GM18870 (cell line): ENCODE data around the gene IGFBP7.
"Not testable (repeated sequence)": the region's sequence is repeated elsewhere in the genome, so short reads cannot be mapped to it uniquely, and the experiment has no call there.

ENCODE experiments used
- ATAC-seq: cut with Tn5 transposase; IDR thresholded peaks from one replicate; pipeline ENCODE4 v1.9.1; 2021; ENCODE audit warnings: moderate library complexity; ENCODE audit not compliant: unreplicated experiment

Gene IGFBP7

DNA sequence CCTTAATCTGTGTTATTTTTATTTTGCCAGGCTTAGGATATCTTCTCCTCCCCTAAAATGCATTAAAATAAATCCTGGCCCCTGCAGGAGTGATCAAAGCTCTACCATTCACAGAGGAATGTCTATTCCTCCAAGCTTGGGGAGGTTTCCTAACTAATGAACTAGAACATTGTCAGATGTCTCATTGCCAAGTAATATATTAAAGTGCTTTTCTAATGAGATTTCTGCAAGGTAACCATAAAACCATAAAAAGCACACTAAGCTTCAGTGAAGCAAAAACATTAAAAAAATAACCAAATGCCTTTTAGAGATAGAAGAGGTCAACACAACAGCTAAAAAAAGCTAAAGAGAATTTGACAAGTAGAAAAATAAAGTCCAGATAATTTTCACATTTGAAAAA lies 34.8 kb downstream of the IGFBP7 start:
- ATAC-seq = no peak

DNA sequence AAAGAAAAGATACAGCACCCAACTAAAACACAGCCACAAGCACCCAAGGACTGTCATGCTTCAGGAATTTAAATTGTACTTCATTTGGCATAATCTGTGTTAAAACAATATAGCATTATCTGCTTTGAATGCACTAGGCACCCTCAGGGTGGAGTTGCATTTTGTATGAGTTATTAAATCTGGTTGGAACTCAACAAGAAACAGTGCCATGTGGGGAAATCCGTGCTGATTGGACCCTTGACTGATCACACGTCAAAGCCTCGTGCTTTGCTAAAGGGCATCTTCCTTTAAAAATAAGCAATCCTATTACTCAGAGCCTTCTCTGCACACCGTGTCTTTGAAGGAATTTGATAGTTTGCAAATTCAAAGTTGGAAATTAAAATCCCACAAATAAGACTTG lies 35.4 kb downstream of the IGFBP7 start:
- no peak for ATAC-seq

GRCh38 chr4:57073559-57073958 lies 36.6 kb downstream of the IGFBP7 start:
- ATAC-seq = no peak

DNA sequence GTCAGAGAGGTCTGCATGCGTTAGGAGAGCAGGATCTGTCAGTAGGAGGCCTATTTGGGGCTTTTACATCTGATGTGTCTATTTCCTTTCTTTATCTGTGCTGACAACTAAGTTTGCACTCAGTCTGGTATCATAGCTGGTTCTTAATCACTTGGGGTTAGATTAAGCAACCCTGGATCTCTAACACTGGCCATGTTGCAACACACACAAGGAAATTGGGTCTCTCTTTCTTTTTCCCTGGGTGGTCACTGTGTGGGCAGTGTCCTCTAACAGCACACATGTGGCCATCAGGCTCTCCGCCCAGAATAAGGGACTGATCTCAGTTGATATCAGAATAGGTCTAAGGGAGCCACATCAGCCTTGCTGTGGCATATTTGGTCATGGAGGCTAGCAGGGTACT lies 38.9 kb downstream of the IGFBP7 start:
- ATAC-seq = no peak

GRCh38 chr4:57070461-57070860 lies 39.7 kb downstream of the IGFBP7 start:
- no peak for ATAC-seq

- no peak for ATAC-seq
These were observed 41.8 kb downstream of the IGFBP7 start for GRCh38 chr4:57068237-57068981.

DNA sequence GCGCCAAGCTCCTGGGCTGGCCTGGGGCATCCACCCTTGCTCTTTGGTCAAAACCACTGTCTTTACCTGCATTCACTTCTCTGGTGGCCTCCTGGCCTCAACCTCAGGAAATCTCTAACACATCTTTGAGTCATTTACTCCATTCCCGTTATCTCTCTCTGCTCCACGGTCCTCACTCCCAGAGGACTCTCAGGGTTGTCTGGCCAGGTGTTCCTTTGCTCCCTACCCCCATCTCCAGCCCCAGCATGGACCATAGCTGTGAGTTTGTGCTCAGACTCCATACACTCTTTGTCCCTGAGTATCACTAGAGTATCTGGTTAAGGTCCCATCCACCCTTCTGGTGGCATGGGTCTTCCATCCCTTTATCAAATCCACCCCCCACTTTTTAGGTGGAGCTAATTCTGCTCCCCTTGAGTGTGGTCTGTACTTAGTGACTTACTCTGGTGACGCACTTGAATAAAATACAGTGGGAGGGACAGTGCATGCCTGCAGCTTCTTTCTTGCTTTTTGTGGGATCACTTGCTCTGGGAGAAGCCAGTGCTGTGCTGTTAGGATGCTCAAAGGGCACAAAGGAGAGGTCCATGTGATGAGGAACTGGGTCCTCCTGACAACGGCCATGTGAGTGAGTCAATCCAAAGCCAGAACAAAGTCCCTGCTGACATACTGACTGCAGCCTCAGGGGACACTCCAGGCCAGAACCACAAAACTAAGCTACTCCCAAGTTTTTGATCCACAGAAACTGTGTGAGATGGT lies 44.3 kb downstream of the IGFBP7 start:
- ATAC-seq = no peak

- no peak for ATAC-seq
These were observed 45.1 kb downstream of the IGFBP7 start for GRCh38 chr4:57064811-57065711.

DNA sequence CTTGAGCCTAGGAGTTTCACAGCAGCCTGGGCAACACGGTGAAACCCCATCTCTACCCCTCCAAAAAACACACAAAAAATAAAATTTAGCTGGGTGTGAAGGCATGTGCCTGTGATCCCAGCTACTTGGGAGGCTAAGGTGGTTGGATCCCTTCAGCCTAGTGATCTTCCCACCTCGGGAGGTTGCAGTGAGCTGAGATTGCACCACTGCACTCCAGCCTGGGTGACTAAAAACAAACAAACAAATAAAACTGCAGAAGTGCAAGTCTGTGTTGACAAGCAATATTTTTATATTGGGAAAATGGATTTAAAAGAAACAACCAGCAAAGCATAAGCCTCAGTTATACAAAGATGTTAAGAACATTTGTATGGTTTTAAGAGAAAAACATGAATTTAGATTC lies 46.1 kb downstream of the IGFBP7 start:
- no peak for ATAC-seq

DNA sequence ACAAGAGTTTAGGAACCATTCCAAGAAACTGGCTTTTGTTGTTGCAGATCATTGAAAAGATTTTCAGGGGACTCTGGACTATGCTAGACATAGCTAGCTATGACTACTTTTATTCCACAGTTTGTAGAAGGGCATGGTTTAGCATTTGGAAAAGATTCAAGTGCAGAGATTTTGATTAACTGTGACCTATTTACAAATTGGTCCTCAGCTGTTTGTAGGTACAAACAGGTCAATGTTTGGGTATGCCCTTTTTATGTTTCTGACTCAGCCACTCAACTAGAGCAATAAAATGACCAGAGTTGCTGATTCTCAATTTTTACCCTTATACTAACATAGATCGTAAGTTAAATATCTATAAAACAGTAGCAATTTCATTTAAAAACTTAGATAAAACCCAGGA lies 46.7 kb downstream of the IGFBP7 start:
- no peak for ATAC-seq

DNA sequence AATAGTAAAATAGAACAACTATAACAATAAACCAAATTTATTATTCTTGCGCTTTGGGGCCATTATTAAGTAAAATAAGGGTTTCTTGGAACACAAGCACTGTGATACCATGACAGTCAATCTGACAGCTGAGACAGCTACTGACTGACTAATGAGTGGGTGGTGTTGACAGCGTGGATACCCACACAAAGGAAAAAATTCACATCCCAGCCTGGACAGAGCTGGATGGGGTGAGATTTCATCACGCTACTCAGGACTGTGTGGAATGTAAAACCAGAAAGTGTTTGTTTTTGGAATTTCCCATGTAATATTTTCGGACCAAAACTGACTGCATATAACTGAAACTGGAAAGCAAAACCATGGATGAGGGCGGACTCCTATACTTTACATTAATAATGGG lies 48.8 kb downstream of the IGFBP7 start:
- ATAC-seq = no peak

- ATAC-seq = not testable (repeated sequence)
These were observed 49.5 kb downstream of the IGFBP7 start for GRCh38 chr4:57060717-57061067.

DNA sequence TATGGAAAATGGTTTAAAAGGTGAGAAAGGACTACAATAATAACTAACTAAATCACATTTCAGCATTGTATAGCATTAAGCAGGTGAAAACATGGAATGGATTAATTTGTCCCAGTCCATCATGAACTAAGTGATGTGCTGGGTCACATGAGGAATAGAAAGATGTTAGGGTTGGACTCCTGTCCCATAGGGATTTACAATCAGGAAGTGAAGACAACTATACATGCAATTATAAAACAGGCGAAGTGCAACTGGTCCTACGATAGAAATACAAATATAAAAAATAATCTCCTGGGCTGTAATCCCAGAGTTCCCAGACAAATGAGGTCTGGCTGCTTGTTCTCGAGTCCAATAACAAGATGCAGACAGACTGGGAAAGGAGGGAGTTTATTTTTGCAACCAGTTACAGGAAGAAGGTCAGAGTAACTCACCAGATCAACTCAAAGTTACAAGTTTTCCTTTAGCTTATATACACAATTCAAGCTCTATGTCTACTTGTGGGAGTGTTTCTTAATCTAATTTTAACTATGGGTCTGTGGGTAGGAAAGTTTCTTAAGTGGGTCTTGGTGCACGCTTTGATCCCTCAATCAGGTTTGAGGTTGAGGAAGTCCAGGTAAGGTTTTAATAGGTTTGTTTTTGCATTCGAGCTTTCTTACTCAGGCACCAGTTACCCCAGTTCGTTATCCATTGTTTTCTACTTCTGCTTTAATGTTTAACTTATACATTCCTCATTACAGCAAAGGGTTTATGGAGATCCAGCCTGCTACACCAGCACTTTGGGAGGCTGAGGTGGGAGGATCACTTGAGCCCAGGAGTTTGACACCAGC lies 50.1 kb downstream of the IGFBP7 start:
- ATAC-seq = no peak

- no peak for ATAC-seq
These were observed 54.3 kb downstream of the IGFBP7 start for GRCh38 chr4:57055886-57056285.

DNA sequence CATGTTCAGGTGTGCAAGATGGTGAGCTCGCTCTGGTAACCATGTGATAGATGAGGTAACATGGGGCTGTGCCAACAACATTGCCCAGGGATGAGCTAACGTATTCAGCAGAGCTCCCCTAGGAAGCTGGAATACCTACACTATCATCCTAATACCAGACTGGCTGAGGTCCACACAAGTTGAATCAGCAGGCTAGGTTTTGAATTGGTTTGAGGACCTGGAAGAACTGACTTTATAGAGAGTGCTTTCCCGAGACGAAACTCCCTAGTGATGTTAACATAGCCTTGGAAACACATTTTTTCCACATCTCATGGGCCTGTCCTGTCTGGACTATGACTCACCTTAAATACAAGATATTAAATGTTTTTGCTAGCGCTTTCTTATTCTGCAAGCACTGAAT lies 56.7 kb downstream of the IGFBP7 start:
- ATAC-seq = no peak

DNA sequence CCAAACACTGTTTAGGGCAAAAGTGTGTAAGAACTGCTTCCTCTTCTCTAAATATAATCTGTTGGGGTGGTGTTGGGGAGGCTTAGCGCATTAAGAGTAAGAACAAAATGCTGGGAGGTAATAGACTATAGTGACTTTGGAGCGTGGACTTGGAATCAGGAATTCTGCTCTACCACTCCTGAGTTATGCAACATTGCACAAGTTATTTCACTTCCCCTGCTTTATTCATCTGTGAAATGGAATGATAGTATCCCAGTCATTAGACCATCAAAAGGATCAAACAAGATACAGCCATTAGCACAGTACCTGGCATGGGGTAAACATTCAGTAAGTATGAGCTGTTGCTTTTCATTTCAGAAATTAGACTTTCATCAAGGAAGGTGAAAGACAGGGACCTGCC lies 58.7 kb downstream of the IGFBP7 start:
- ATAC-seq = no peak

GRCh38 chr4:57051095-57051494 lies 59.1 kb downstream of the IGFBP7 start:
- no peak for ATAC-seq

GRCh38 chr4:57048590-57049304 lies 61.4 kb downstream of the IGFBP7 start:
- no peak for ATAC-seq

GRCh38 chr4:57047046-57047445 lies 63.1 kb downstream of the IGFBP7 start:
- not testable (repeated sequence) for ATAC-seq

GRCh38 chr4:57044996-57045395 lies 65.2 kb downstream of the IGFBP7 start:
- ATAC-seq = no peak
